ENCODE data around the gene C5AR1. TPM values are rescaled to one million over a fixed set of nuclear protein-coding genes. Genes with fewer than 3 reads are reported as not detected.
"Not testable (repeated sequence)": the region's sequence is repeated elsewhere in the genome, so short reads cannot be mapped to it uniquely, and the experiment has no call there.

C5AR1 gene
- total RNA-seq, 1 donor from 2014 or later, result 5.3 TPM

DNA sequence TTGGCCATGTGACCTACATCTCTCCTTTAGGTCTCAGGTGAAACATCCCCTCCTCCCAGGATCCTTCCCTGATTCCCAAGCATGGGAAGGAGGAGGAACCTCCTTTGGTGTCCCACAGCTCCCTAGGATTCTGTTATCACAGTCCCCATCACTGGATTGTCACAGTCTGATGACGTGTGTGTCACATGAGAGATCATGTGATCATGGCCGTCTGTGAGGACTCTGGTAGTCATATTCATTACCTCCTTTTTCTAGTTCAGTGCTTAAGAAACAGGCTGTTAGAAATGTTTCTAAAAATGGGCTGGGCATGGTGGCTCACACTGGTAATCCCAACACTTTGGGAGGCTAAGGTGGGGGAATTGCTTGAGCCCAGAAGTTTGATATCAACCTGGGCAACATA is 42.4 kb downstream of the C5AR1 start:
- no peak for ATAC-seq
- no peak for DNase-seq
- intact Hi-C loops (cut with micrococcal nuclease), result no loop called here

DNA sequence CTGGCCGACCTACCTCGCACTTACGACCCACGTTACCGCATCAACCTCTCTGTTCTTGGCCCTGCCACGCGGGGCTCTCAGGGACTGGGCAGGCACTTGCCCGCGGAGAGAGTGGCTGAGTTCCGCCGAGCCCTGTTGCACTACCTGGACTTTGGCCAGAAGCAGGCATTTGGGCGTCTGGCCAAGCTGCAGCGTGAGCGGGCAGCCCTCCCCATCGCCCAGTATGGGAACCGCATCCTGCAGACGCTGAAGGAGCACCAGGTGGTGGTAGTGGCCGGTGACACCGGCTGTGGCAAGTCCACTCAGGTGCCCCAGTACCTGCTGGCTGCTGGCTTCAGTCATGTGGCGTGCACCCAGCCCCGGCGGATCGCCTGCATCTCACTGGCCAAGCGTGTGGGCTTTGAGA is 43.6 kb downstream of the C5AR1 start:
- DNase-seq (peak; percentile 76), ATAC-seq (peak; percentile 33)
- intact Hi-C loops (cut with micrococcal nuclease), result no loop called here

DNA sequence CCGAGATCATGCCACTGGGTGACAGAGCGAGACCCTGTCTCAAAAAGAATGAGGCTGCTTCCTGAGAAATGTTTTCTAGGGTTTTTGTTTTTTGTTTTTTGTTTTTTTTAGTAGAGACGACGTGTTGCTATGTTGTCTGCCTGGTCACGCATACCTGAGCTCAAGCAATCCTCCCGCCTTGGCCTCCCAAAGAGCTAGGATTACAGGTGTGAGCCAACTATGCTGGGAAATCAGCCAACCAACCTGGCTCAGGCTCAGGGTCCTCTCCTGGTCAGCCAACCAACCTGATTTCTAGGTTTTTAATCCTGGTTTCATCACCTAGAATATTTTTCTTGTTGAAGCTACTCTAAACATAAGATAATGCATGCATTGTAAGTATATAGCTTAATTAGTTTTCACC is 47.2 kb downstream of the C5AR1 start:
- no peak for ATAC-seq
- DNase-seq, result no peak
- intact Hi-C loops (cut with micrococcal nuclease), result no loop called here

DNA sequence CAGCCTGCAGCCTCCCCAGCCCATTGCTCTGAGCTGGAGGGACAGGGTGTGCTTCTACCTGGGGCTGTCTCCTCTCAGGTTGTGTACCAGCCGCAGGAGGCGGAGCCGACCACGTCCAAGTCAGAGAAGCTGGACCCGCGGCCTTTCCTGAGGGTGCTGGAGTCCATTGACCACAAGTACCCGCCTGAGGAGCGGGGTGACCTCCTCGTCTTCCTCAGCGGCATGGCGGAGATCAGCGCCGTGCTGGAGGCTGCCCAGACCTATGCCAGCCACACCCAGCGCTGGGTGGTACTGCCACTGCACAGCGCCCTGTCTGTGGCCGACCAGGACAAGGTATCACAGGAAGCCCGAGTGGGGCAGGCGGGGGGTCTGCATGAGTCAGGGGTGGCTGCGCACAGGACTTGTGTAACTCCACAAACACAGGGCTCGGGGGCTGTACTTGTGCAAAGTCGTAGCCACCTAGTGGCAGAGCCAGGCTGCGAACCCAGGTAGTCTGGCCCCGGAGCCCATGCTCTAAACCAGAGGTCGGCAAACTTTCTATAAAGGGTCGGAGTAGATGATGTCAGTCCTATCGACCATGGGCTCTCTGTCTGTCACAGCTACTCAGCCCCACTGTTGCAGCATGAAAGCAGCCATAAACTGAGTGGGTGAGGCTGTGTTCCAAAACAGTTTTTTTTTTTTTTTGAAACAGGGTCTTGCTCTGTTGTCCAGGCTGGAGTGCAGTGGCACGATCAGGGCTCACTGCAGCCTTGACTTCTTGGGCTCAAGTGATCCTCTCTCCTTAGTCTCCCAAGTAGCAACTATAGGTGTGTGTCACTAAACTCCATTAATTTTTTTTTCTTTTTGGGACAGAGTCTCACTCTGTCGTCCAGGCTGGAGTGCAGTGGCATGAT is 48.4 kb downstream of the C5AR1 start:
- intact Hi-C loops (cut with micrococcal nuclease), result no loop called here
- ATAC-seq (no peak), DNase-seq (no peak)

DNA sequence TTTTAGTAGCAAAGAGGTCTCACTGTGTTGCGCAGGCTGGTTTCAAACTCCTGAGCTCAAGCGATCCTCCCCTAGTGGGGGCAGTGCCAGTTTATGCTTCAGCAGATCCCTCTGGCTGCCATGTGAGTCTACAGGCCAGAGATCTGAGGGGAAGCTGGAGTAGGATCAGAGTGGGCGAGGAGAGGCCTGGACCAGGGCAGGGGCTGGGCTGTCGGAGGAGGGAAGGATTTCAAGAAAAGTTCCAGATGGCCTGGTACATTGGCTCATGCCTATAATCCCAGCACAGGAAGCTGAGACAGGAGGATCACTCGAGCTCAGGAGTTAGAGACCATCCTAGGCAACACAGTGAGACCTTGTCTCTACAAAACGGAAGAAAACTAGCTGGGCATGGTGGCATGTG is 49.3 kb downstream of the C5AR1 start:
- DNase-seq, result no peak
- ATAC-seq, result no peak
- intact Hi-C loops (cut with micrococcal nuclease), result no loop called here

DNA sequence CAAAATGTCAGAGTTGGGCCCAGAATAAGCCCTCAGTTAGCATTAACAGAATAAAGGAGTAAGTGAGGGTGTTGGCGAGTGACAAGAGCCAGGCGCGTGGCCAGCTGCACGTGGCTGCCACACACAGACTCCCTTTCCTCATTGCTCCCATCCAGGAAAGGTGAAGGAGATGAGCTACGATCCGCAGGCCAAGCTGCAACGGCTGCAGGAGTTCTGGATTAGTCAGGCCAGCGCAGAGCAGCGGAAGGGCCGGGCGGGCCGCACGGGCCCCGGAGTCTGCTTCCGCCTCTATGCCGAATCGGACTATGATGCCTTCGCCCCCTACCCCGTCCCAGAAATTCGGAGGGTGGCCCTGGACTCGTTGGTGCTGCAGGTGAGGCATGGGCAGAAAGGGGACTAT is 52.7 kb downstream of the C5AR1 start:
- DNase-seq, result no peak
- ATAC-seq, result no peak

DNA sequence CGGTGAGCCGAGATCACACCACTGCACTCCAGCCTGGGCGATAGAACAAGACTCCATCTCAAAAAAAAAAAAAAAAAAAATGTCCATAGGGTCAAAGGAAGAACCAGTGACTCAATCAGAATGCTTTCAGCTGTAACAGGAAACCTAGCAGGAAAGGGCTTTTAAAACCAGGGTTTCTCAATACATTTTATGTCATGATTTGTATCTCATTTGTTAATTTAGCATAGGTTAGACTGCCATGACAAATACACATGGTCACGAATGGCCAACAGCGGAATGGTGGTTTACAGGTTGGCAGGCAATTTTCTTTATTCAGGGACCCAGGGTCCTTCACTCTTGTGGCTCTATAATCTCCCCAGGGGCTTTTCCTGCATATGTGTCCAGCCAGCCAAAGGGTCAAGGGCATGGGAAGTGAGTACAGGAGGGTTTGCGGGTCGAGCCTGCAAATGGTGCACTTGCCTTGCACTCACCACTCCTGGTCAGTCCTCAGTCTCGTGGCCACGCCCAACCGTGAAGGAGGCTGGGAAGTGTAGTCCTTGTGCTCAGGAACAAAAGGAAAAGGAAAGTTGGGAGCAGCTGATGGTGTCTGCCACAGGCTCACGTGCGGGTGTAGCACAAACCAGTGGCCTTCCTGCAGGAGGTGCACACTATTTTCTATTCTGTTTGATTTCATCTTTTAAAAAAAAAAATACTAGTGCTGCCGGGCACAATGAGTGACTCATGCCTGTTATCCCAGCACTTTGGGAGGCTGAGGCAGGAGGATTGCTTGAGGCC is 54.3 kb downstream of the C5AR1 start:
- intact Hi-C loops (cut with micrococcal nuclease), result no loop called here
- ATAC-seq, result no peak

More for the DNA sequence above, 52.7 kb downstream of the C5AR1 start:
- intact Hi-C loops (cut with micrococcal nuclease), result no loop called here

DNA sequence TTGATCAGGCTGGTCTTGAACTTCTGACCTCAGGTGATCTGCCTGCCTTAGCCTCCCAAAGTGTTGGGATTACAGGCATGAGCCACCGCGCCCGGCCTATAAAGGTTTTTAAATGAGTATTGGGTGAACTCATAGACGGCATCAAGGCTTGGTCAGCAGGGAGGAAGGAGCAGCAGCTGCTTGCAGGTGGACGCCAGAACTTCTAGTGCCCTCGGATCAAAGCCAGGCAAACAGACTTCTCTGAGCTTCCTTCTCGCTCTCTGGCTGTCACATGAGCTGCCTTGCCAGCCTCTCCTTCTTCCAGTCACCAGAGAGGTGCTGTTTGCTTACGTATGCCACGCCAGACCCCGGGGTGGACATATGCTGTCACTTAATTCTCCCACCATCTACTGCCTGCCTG is 55.8 kb downstream of the C5AR1 start:
- DNase-seq; intact Hi-C loops (cut with micrococcal nuclease): not testable (repeated sequence)

More for the DNA sequence above, 54.3 kb downstream of the C5AR1 start:
- no peak for DNase-seq

DNA sequence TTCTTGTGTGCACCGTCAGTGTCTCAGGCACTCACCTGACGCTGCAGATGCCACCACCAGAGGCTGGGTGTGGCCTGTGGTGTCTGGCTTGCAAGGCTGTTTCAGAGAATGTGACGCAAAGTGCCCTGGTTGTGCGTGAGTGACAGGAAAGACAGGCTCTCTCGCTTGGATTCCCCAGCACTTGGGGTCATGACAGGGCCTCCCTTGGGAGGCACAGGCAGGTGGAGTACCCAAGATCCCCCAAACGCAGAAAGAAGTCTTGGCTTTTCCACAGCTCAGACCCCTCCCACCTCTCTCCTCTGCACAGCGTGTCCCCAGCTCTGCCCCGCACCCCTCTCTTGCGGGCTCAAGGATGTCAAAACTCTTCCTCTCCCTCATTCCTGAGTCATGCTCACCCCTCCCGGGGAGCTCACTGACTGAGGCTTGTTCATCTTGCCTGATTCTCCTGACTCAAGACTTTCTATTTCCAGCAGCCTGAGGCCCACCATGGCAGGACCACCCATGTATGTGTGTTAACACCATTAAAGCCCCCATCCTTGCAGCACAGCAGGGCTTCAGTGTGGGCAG is 60.5 kb downstream of the C5AR1 start:
- ATAC-seq (peak; percentile 42), DNase-seq (no peak)
- intact Hi-C loops (cut with micrococcal nuclease), result no loop called here

More for the DNA sequence above, 55.8 kb downstream of the C5AR1 start:
- ATAC-seq, result not testable (repeated sequence)

DNA sequence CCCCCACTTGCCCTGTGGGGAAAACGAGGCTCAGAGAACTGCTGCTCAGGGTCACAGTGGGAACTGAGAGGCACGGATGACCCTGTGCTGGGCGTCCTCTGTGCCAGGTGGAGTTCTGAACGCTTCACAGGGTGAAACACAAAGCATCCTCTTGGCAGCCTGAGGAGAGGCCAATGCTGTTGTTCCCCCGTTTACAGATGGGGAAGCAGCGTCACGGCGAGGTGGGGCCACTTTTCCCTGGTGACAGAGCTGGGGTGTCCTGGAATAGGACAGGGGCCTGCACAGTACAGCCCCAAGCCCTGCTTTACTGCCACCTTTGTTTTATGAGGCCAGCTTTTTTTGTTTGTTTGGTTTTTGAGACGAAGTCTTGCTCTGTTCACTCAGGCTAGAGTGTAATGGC is 61.6 kb downstream of the C5AR1 start:
- intact Hi-C loops (cut with micrococcal nuclease), result no loop called here
- no peak for ATAC-seq
- DNase-seq, result no peak

Other genes with a start within 250 kb of the C5AR1 start
- gene ZC3H4, start 196.1 kb upstream of the C5AR1 start, total RNA-seq, result 22.1 TPM
- 41.9 TPM for gene SAE1, start 179.0 kb upstream of the C5AR1 start, total RNA-seq
- 5.1 TPM for gene BBC3, start 78.7 kb upstream of the C5AR1 start, total RNA-seq
- gene CCDC9, start 53.3 kb upstream of the C5AR1 start, total RNA-seq, result 19.2 TPM
- gene INAFM1, start 35.0 kb upstream of the C5AR1 start, total RNA-seq, result 12.7 TPM
- 0.42 TPM for gene C5AR2, start 22.3 kb downstream of the C5AR1 start, total RNA-seq
- gene DHX34, start 39.5 kb downstream of the C5AR1 start, total RNA-seq, result 7.3 TPM
- 3.4 TPM for gene MEIS3, start 109.7 kb downstream of the C5AR1 start, total RNA-seq
- not detected for gene SLC8A2, start 162.0 kb downstream of the C5AR1 start, total RNA-seq
- 12.3 TPM for gene KPTN, start 174.4 kb downstream of the C5AR1 start, total RNA-seq
- gene NAPA, start 205.2 kb downstream of the C5AR1 start, total RNA-seq, result 123 TPM

Measured in left ventricle myocardium superior (tissue), 1 donor.